ENCODE measurements around the gene TRIM67. TPM values are rescaled to one million over a fixed set of nuclear protein-coding genes. Genes with fewer than 3 reads are reported as not detected.
A peak's percentile ranks its signal among the peaks of the same experiment; 100 is the strongest.

The TRIM67 gene
- total and polyA plus RNA-seq, 9 donors = 0.02 to 0.92 (median 0.05) TPM; not detected in 6

DNA sequence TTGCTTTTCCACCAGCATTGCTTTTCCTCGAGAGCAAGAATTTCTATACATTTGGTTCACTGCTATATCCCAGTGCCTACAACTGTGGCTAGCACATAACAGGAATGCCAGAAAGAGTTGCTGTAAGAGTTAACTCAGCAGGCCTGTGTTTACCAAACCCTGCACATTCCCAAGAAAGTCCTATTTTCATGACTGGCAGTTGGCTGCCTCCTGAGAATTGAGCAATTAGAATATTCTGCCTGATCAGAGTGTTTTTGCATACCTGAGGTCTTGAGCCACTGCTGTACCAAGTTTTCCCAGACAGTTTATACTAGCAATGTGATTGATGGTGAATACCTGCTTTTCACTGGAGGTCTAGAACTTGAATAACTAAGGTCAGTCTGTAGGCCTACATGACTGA lies 76.4 kb downstream of the TRIM67 start:
- TF ChIP-seq, protein P1, sequence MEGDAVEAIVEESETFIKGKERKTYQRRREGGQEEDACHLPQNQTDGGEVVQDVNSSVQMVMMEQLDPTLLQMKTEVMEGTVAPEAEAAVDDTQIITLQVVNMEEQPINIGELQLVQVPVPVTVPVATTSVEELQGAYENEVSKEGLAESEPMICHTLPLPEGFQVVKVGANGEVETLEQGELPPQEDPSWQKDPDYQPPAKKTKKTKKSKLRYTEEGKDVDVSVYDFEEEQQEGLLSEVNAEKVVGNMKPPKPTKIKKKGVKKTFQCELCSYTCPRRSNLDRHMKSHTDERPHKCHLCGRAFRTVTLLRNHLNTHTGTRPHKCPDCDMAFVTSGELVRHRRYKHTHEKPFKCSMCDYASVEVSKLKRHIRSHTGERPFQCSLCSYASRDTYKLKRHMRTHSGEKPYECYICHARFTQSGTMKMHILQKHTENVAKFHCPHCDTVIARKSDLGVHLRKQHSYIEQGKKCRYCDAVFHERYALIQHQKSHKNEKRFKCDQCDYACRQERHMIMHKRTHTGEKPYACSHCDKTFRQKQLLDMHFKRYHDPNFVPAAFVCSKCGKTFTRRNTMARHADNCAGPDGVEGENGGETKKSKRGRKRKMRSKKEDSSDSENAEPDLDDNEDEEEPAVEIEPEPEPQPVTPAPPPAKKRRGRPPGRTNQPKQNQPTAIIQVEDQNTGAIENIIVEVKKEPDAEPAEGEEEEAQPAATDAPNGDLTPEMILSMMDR (IDR thresholded peaks at IDR 0.05) = no peak
- TF ChIP-seq EP300 (IDR thresholded peaks at IDR 0.05) (no peak), POLR2A (IDR thresholded peaks at IDR 0.05) (no peak)
- H3K4me3 ChIP-seq = no peak overlapping the region
- no peaks in the 10 kb centered on the region for H3K36me3 ChIP-seq
- no peak for DNase-seq
- WGBS, 3 donors = 93 to 96% (median 96%) methylated on average over 1 of the region's 1 CpG
- no peak overlapping the region for H3K27ac ChIP-seq
- H3K27me3 ChIP-seq = no peaks in the 10 kb centered on the region
- intact Hi-C loops (cut with DNase I) = no loop called here
- no peaks in the 10 kb centered on the region for H3K9me3 ChIP-seq
- H3K4me1 ChIP-seq (ENCODE audit: insufficient read depth) = peaks cover 1% of the 10 kb centered on the region

DNA sequence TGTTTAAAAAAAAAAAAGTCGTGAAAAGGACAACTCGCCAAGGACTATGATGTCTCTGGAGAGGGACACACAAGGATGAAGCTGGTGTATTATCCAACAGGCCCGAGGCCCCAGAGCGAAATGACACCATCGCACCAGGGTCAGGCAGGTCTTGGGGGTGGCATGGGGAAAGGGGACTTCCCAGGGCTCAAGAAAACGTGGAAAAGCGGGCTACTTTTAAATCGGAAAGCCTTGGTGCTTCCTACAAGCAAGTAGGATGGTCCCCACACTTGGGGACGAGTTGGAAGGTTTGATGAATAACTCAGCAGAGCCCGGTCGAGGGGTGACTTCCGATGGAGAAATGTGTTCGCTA lies 78.6 kb downstream of the TRIM67 start:
- peak in 1 of 5 donors; percentile 36 for DNase-seq
- H3K4me1 ChIP-seq (ENCODE audit: insufficient read depth) = peaks cover 8% of the 10 kb centered on the region

DNA sequence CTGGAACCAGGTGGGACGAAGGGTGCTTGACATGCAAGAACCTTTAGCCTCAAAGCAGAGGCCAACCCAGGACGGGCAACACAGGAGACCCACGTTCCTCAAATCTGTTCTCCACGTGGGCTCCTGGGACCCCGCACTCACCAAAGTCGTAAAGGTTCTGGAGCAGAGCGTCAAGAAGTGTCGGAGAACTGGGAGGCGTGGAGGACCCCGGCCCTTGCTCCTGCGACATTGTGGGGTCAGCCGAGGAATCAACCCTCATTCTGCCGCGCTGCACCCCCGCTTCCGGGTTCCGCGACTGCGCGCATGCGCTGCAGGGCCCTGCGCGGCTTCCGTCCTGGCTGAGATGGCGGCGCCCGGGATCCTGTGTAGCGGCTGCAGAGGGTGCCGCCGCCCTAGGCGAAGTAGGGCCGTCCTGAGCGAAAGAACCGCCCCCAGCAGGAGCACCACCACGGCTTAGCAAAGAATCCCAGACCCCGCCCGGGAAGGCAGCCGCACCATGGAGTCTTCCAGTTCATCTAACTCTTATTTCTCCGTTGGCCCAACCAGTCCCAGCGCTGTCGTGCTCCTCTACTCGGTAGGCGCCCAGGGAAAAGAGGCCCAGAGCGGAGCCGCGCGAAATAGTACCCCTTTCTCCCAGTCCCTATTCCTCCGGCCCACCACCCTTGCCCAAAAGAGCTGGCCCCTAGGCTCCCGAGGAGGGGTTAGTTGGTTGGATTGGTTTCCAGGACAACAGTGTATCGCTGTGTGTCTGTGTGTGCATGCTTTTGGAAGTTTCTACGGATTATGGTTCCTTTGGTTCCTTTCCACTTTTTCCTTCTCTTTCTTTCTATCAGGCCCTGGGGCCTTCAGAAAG lies 79.3 kb downstream of the TRIM67 start, which contains the start of gene GNPAT:
Gene GNPAT (plus strand): TSS at position 330 of the 853 bp plus-strand sequence. CDS start 167 bp downstream, at position 497.
- H3K4me3 ChIP-seq = peak within 1 kb of the TSS; percentile 89
- 0 to 1% (median 0%) methylated on average over 51 of the region's 51 CpGs for WGBS, 3 donors
- intact Hi-C loops (cut with DNase I) = no loop called here
- no peaks in the 10 kb centered on the region for H3K36me3 ChIP-seq
- peak within 1 kb of the TSS; percentile 3 to 67 for H3K27ac ChIP-seq
- no peak for TF ChIP-seq EP300 (IDR thresholded peaks at IDR 0.05)
- TF ChIP-seq, protein P1 (IDR thresholded peaks at IDR 0.05) = no peak
- TF ChIP-seq POLR2A (IDR thresholded peaks at IDR 0.05) = peak; percentile 75
- no peaks in the 10 kb centered on the region for H3K27me3 ChIP-seq
- peaks cover 8% of the 10 kb centered on the region for H3K4me1 ChIP-seq (ENCODE audit: insufficient read depth)
- peak; percentile 80 to 92 (median 87) for DNase-seq
- H3K9me3 ChIP-seq = no peaks in the 10 kb centered on the region

More for the DNA sequence above, 78.6 kb downstream of the TRIM67 start:
- intact Hi-C loops (cut with DNase I) = no loop called here
- Histone ChIP-seq H3K27ac (peak overlapping the region in 1 of 2 donors; percentile 67), H3K9me3 (no peaks in the 10 kb centered on the region), H3K4me3 (peak overlapping the region; percentile 89), H3K27me3 (no peaks in the 10 kb centered on the region), H3K36me3 (no peaks in the 10 kb centered on the region)
- WGBS, 3 donors = 1 to 2% (median 1%) methylated on average over 13 of the region's 13 CpGs
- TF ChIP-seq POLR2A (IDR thresholded peaks at IDR 0.05) (no peak), EP300 (IDR thresholded peaks at IDR 0.05) (no peak)
- TF ChIP-seq, protein P1 (IDR thresholded peaks at IDR 0.05) = no peak

DNA sequence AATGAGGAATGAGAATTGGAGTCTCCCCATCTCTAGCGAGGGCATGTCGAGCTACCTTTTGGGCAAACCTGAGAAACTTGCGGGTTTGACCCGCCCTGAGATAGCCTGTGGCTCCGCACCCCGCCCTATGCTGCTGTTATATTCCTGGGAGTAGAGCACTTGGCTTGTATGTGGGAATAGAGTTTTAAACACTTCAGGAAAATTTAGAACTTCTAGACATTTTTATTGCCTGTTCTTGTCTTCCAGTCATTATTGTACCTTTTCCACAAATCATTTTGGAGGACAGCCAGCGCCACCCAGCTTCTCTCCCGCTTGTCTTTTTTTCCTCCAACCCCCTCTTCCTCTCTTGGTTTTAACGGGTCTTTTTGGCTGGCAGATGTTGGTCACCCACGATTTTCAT lies 79.9 kb downstream of the TRIM67 start:
- TF ChIP-seq, protein P1 (IDR thresholded peaks at IDR 0.05) = no peak
- no peak for TF ChIP-seq EP300 (IDR thresholded peaks at IDR 0.05)
- no peak for TF ChIP-seq POLR2A (IDR thresholded peaks at IDR 0.05)
- Histone ChIP-seq H3K36me3 (no peaks in the 10 kb centered on the region), H3K27me3 (no peaks in the 10 kb centered on the region), H3K9me3 (no peaks in the 10 kb centered on the region), H3K4me3 (peak overlapping the region; percentile 89), H3K4me1 (ENCODE audit: insufficient read depth) (peaks cover 8% of the 10 kb centered on the region), H3K27ac (peak overlapping the region in 1 of 2 donors; percentile 67)
- peak in 2 of 5 donors; percentile 25 to 36 for DNase-seq
- intact Hi-C loops (cut with DNase I) = no loop called here
- 0 to 1% (median 1%) methylated on average over 10 of the region's 10 CpGs for WGBS, 3 donors
